Lung (tissue), 12 donors: ENCODE results near the gene RNF151. TPM values are rescaled to one million over a fixed set of nuclear protein-coding genes. Genes with fewer than 3 reads are reported as not detected.

Experiments
- ATAC-seq: fragments of 200-7000 bp; cut with Tn5 transposase; one replicate; pipeline ENCODE4 v1.9.1; 2020; ENCODE audit warnings: moderate number of reproducible peaks; ENCODE audit not compliant: insufficient read depth, low FRiP score
- DNase-seq, 3 donors: peaks; one replicate each; pipeline ENCODE4 v3.0.0-alpha.2; 2013 to 2017
- H3K27ac ChIP-seq, 2 donors: one replicate each; pipeline ENCODE4 v1.5.1; 2013; ENCODE audit warnings: mild to moderate bottlenecking in 2 of 2, moderate library complexity in 2 of 2, control low read depth in 1 of 2, inconsistent platforms in 1 of 2, low read depth in 1 of 2, low read length in 1 of 2
- H3K27me3 ChIP-seq, 3 donors: one replicate each; pipeline ENCODE4 v1.5.1; 2013; ENCODE audit warnings: low read length in 2 of 3; ENCODE audit not compliant: control insufficient read depth in 3 of 3, insufficient read depth in 3 of 3
- H3K36me3 ChIP-seq, 4 donors: one replicate each; pipeline ENCODE4 v1.5.1; 2013; ENCODE audit warnings: low read length in 4 of 4, mild to moderate bottlenecking in 1 of 4, moderate library complexity in 1 of 4; ENCODE audit not compliant: control insufficient read depth in 4 of 4, insufficient read depth in 4 of 4
- H3K4me1 ChIP-seq, 5 donors: one replicate each; pipeline ENCODE4 v1.5.1; 2013; ENCODE audit warnings: low read length in 5 of 5, mild to moderate bottlenecking in 2 of 5, moderate library complexity in 1 of 5; ENCODE audit not compliant: control insufficient read depth in 5 of 5, insufficient read depth in 5 of 5
- H3K4me3 ChIP-seq: one replicate; pipeline ENCODE4 v1.5.1; 2013; ENCODE audit warnings: mild to moderate bottlenecking, control low read depth, moderate library complexity
- H3K9ac ChIP-seq, 2 donors: one replicate each; pipeline ENCODE4 v1.5.1; 2013; ENCODE audit warnings: low read length in 2 of 2, control low read depth in 1 of 2; ENCODE audit not compliant: insufficient read depth in 1 of 2
- H3K9me3 ChIP-seq, 4 donors: one replicate each; pipeline ENCODE4 v1.5.1; 2013; ENCODE audit warnings: low read length in 3 of 4, mild to moderate bottlenecking in 1 of 4, moderate library complexity in 1 of 4; ENCODE audit not compliant: control insufficient read depth in 4 of 4, insufficient read depth in 3 of 4
- CTCF ChIP-seq: IDR thresholded peaks from 2 replicates; pipeline ENCODE4 v1.5.1; 2012; ENCODE audit warnings: mild to moderate bottlenecking; ENCODE audit errors: control extremely low read depth, extremely low read depth
- WGBS, 2 donors: extraction: QIAGEN DNeasy Blood & Tissue Kit; methylation state at CpG; one replicate each; pipeline ENCODE4 v1.1.7; 2013; 5-methylcytosine and 5-hydroxymethylcytosine counted together
- polyA plus RNA-seq, 2 donors: library from polyadenylated mRNA; stranded (reverse); fragments of 200-250 nt; gene quantifications; one replicate each; pipeline ENCODE4 v1.2.1, GENCODE V29; 2013
- total RNA-seq, 2 donors: library from RNA; depleted of rRNA in 1 of 2; stranded (reverse); fragments of >200 nt in 1 of 2; gene quantifications; one replicate each; pipeline ENCODE4 v1.2.1, GENCODE V29; 2014 to 2021
- donor health status: control.
- donor health status: control.
- donor health status: Bipolar disorder and iron deficiency.
- donor health status: healthy.
- donor health status: DM: yes; HTN: yes; CAD: no.

RNF151 gene
- total and polyA plus RNA-seq, 4 donors: 0.15 TPM; not detected in 3

- H3K27ac ChIP-seq: no peak overlapping the region
- ATAC-seq (peak; percentile 34), DNase-seq (peak in 1 of 3 donors; percentile 31)
- peaks cover 7 to 66% (median 55%) of the 10 kb centered on the region in 3 donors for H3K27me3 ChIP-seq
- WGBS, 2 donors: 12 to 13% methylated on average over 15 of the region's 15 CpGs
- no peak overlapping the region for H3K4me3 ChIP-seq
- no peak for TF ChIP-seq CTCF
- H3K9ac ChIP-seq: no peak overlapping the region
- peaks cover 0 to 6% (median 0%) of the 10 kb centered on the region in 5 donors for H3K4me1 ChIP-seq
- H3K9me3 ChIP-seq: peaks cover 0 to 4% (median 0%) of the 10 kb centered on the region in 4 donors
- H3K36me3 ChIP-seq: no peaks in the 10 kb centered on the region
These were observed 45.9 kb upstream of the RNF151 start for GRCh38 chr16:1920727-1921171.

DNA sequence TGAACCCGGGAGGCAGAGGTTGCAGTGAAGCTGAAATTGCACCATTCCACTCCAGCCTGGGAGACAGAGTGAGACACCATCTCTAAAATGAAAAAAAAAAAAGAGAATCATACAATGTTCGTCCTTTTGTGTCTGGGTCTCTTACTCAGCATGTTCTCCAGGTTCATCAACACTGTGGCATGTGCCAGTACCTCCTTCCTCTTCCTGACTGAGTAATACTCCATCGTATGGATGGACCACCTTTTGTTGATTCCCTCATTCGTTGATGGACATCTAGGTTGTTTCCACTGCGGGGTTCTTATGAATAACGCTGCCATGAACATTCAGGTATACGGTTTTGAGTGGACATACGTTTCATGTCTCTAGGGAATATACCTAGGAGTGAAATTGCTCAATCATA, 44.3 kb upstream of the RNF151 start:
- peaks cover 0 to 6% (median 0%) of the 10 kb centered on the region in 5 donors for H3K4me1 ChIP-seq
- no peak overlapping the region for H3K9ac ChIP-seq
- no peaks in the 10 kb centered on the region for H3K36me3 ChIP-seq
- no peak for TF ChIP-seq CTCF
- H3K27ac ChIP-seq: no peak overlapping the region
- WGBS, 2 donors: 78 to 84% methylated on average over 8 of the region's 8 CpGs
- no peak overlapping the region for H3K4me3 ChIP-seq
- no peak for ATAC-seq
- H3K27me3 ChIP-seq: peaks cover 7 to 51% (median 46%) of the 10 kb centered on the region in 3 donors
- H3K9me3 ChIP-seq: peaks cover 0 to 2% (median 0%) of the 10 kb centered on the region in 4 donors
- DNase-seq: no peak

GRCh38 chr16:1923299-1924034, 43.2 kb upstream of the RNF151 start:
- TF ChIP-seq CTCF: no peak
- H3K36me3 ChIP-seq: no peaks in the 10 kb centered on the region
- DNase-seq (peak; percentile 30 to 58 (median 36)), ATAC-seq (no peak)
- H3K9ac ChIP-seq: no peak overlapping the region
- 12% methylated on average over 23 to 24 of the region's 24 CpGs for WGBS, 2 donors
- H3K4me3 ChIP-seq: no peak overlapping the region
- H3K27me3 ChIP-seq: peaks cover 7 to 46% (median 46%) of the 10 kb centered on the region in 3 donors
- peaks cover 0 to 5% (median 0%) of the 10 kb centered on the region in 5 donors for H3K4me1 ChIP-seq
- H3K27ac ChIP-seq: no peak overlapping the region
- H3K9me3 ChIP-seq: peaks cover 0 to 2% (median 0%) of the 10 kb centered on the region in 4 donors
